Measurements from ENCODE around the gene SAC3D1. TPM values are rescaled to one million over a fixed set of nuclear protein-coding genes. Genes with fewer than 3 reads are reported as not detected.

SAC3D1 gene
- total RNA-seq, 4 donors from 2014 or later, result 4.8 to 11.8 (median 10.1) TPM

DNA sequence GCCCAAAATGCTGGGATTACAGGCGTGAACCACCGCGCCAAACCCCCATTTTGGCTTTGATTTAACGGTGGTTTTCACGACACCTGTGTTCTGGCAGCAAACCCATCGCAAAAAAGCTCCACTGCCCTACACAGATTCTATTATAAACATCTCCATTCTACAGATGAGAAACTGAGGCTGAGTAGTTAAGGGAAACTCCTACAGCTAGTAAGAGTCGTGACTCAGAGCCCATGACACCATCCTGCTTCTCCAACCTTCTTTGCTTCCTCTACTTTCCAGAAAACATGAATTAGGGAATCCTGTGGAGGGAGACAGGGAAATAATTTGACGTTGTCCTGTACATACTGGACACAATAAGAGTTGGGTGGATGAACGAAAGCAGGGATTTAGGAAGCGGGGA, 14.2 kb upstream of the SAC3D1 start:
- TF ChIP-seq, protein P1, sequence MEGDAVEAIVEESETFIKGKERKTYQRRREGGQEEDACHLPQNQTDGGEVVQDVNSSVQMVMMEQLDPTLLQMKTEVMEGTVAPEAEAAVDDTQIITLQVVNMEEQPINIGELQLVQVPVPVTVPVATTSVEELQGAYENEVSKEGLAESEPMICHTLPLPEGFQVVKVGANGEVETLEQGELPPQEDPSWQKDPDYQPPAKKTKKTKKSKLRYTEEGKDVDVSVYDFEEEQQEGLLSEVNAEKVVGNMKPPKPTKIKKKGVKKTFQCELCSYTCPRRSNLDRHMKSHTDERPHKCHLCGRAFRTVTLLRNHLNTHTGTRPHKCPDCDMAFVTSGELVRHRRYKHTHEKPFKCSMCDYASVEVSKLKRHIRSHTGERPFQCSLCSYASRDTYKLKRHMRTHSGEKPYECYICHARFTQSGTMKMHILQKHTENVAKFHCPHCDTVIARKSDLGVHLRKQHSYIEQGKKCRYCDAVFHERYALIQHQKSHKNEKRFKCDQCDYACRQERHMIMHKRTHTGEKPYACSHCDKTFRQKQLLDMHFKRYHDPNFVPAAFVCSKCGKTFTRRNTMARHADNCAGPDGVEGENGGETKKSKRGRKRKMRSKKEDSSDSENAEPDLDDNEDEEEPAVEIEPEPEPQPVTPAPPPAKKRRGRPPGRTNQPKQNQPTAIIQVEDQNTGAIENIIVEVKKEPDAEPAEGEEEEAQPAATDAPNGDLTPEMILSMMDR (IDR thresholded peaks at IDR 0.05), result no peak
- ATAC-seq (ENCODE audit: low FRiP score) (peak; percentile 21), DNase-seq (ENCODE audit: low spot score) (no peak)

DNA sequence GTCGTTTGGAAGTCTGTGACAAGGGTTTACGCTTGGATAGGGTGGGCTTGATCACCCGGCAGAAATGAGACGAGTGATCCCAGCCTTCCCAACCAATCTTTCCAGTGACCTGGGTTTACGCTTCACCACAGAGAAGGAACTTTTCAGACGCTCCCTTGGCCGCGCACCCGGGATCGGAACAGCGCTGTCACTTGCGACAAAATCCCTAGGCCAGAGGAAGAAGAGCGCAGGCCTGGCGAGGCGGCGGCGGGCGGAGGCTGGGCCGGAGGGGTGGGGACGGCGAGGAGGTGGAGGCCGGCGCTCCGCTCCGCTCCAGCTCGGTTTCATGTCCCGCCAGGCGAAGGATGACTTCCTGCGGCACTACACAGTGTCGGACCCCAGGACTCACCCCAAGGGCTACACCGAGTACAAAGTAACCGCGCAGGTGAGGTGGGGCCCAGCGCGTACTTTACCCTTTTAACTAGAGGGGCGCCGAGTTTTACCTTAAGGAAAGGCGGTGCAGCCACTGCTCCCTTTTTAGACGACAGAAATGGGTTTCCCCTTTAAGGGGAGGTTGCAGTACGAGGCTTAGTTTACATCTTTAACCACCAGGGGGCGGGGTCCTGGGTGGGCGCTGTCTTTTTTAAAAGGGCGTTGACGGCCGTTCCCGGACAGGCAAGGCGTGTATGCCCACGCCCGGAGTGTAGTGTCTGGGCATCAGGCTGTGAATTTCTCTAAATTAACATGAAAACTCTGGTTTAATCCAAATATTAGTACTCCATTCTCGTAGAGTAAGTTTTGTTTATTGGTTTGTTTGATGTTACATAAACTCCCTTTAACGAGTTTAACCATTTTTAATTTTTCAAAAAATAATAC, 13.6 kb upstream of the SAC3D1 start, which contains the start of gene SNX15:
Gene SNX15 (plus strand): TSS at position 227 of the 855 bp plus-strand sequence. CDS start 99 bp downstream, at position 326.
- peak; percentile 97 for ATAC-seq (ENCODE audit: low FRiP score)
- TF ChIP-seq, protein P1 (IDR thresholded peaks at IDR 0.05), result peak in 1 of 3 donors; percentile 65
- peak; percentile 86 for DNase-seq (ENCODE audit: low spot score)

DNA sequence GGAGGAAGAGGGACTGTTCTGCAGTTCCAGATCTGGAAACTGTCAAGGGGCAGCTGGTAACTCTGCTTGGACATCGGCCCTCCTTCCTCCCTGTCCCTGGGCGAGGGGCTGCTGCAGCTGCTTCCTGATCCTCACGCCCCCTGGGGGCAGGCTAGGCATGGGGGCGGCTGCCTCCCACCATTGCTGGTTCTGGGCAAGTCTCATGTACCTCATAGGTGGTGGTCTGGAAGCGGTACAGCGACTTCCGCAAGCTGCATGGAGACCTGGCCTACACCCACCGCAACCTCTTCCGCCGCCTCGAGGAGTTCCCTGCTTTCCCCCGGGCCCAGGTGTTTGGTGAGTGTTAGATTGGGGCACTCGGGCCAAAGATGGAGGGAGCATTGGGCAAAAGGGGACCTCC, 8.8 kb upstream of the SAC3D1 start:
- DNase-seq (ENCODE audit: low spot score), result no peak
- no peak for ATAC-seq (ENCODE audit: low FRiP score)
- TF ChIP-seq, protein P1 (IDR thresholded peaks at IDR 0.05), result no peak

DNA sequence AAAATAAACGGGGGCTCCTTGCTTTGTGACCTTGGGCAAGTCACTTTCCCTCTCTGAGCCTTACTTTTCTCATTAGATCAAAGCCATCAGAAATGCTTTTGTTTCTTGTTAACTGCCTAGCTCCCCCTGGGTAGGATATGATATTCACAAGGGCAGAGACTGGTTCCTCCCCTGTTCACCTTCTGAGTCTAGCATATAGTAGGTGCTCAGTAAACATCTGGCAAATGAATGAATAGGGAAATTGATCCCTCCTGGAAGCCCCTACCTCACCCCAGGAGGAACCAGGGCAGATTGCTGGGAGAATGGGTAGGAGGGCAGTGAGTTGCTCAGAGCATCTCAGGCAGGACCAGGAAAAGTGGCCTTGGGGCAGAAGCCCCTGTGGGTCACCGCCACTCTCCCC, 6.6 kb upstream of the SAC3D1 start:
- TF ChIP-seq, protein P1 (IDR thresholded peaks at IDR 0.05), result no peak
- ATAC-seq (ENCODE audit: low FRiP score) (no peak), DNase-seq (ENCODE audit: low spot score) (no peak)

DNA sequence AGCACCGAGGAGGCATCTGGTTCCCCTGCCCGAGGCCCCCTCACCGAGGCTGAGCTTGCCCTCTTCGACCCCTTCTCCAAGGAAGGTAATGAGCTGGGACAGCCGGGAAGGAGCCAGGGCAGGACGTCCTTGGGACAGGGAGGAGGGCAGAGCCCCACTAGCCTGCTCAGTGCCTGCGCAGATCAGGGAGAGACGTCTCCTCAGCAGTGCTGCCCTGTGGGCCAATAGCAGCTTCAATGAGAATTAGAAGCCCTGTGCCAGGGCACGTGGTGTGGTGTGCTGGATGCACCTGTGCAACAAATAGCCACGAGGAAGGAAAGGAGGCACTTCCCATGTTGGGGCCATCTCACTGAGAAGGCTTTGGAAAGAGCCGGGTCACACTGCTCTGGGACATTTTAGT, 5.4 kb upstream of the SAC3D1 start:
- DNase-seq (ENCODE audit: low spot score), result no peak
- no peak for ATAC-seq (ENCODE audit: low FRiP score)
- TF ChIP-seq, protein P1 (IDR thresholded peaks at IDR 0.05), result no peak

DNA sequence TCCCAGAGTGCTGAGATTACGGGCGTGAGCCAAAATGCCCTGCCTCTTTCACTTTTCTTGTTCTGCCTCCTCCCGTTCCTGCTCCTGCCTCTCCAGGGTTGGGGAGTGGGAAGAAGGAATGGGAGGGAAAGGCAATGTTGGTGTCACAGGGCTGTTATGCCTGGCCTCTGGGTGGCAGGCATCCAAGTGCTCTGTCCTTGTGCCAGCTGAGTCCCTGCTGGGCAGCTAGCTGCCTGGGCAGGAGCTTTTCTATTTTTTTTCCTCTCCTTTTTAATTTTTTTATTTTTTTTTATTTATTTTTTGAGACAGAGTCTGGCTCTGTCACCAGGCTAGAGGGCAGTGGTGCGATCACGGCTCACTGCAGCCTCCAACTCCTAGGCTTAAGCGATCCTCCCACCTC, 4.1 kb upstream of the SAC3D1 start:
- TF ChIP-seq, protein P1 (IDR thresholded peaks at IDR 0.05), result no peak
- DNase-seq (ENCODE audit: low spot score) (no peak), ATAC-seq (ENCODE audit: low FRiP score) (no peak)

DNA sequence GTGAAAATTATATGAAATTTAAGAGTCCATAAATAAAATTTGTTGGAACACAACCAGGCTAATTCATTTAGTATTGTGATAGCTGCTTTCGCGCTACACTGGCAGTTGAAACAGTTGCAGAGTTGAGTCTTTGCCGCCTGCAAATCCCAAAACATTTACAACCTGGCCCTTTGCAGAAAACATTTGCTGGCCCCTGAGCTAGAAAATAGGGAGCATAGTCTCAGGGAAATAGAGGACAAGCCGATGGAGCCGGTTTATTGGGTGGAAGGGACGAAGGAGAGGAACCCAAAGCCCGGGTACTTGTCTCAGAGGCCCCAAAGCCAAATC, 527 bp upstream of the SAC3D1 start:
- no peak for ATAC-seq (ENCODE audit: low FRiP score)
- DNase-seq (ENCODE audit: low spot score), result no peak
- TF ChIP-seq, protein P1 (IDR thresholded peaks at IDR 0.05), result no peak

Measured in omental fat pad (tissue), 4 donors.